DMS79 treated with DMSO at 0.1 percent for 48 hours (cell line): ENCODE measurements around the gene DACT3.

Experiments used
- DNase-seq: peaks from one replicate; lab custom pipeline; 2025; lab: John Stamatoyannopoulos, UW

Gene DACT3, protein sequence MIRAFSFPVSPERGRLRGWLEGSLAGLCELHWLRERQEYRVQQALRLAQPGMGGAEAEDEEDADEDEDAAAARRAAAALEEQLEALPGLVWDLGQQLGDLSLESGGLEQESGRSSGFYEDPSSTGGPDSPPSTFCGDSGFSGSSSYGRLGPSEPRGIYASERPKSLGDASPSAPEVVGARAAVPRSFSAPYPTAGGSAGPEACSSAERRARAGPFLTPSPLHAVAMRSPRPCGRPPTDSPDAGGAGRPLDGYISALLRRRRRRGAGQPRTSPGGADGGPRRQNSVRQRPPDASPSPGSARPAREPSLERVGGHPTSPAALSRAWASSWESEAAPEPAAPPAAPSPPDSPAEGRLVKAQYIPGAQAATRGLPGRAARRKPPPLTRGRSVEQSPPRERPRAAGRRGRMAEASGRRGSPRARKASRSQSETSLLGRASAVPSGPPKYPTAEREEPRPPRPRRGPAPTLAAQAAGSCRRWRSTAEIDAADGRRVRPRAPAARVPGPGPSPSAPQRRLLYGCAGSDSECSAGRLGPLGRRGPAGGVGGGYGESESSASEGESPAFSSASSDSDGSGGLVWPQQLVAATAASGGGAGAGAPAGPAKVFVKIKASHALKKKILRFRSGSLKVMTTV

DNA sequence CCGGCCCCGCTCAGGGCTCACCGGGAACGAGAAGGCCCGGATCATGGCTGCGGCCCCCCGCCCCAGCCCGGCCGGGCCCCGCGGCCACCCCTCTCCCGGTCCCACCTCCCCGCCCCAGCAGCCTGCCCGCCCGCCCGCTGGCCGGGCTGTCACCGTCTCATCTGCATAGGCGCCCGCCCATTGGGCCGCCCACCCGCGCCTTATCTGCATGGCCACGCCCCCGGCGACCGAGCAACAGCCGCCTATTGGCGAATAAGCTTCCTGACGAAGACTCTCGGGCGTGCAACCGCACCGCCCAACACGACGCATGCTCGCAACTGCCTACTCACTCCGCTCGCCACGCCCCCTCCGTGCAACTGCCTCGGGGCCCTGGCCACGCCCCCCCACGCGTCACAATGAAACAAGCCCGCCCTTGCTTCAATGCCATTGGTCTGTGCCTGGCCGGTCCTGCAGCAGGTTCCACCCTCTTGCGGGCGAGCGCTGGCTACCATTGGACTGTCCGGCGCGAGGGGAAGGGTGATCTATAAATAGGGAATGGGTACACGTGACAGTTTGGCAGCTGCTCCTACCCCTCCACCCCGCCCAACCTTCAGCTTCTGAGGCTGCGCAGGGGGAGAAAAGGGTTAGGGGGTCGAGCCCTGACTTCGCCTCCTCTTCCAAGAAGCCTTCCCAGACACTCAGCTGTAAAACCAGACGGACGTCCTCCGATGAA lies at the start of gene DACT3:
TSS of gene DACT3 (minus strand) at position 163 of the 712 bp plus-strand sequence. CDS start at position 45, 118 bp downstream.
- DNase-seq = peak; percentile 99

DNA sequence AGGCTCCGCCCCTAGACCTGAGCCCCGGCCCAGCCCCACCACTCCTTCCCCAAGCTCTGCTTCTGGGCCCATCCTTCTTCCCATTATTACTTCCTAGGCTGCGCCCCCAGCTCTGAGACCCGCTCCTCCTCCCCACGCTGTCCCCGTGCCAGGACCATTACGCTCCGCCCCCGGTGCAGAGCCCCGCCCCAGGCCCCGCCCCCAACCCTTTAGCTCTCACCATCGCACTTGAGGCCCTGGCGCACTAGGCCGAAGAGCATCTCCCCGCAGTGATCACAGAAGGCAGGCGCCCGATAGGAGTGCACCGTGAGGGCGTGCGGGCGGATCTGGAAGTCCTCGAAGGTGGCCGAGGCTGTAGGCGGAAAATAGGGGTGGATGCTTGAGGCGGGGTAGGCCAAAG lies 49.7 kb upstream of the DACT3 start:
- DNase-seq = no peak

DNA sequence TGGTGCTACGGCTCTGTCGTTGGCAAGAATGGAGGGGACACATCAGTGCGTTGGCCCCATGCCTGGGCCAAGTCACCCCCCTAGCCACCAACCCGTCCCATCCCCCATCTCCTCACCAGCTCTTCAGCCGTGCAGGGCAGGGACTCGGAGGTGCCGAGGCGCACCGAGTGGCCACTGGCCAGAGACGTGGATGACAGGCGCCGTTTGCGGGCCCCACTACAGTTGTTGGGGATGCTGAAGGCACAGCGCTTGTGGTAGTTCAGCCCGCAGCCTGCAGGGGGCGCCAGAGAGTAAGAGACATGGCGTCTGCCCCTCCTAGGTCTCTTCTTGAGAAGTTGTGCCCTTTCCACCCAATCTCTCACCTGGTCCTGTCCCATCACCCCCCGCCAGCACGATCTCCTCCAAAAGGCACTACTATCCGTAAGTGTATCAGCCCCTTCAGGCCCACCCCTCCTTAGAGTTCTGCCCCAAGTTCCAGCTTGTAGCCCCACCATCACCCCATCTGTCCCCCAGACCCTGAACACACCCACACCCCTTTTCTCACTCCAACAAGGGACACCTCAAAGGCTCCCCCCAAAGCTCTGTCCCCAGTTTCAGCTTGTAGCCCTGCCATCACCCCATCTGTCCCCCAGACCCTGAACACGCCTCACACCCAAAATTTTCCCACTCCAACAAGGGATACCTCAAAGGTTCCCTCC lies 43.5 kb upstream of the DACT3 start:
- DNase-seq = no peak

DNA sequence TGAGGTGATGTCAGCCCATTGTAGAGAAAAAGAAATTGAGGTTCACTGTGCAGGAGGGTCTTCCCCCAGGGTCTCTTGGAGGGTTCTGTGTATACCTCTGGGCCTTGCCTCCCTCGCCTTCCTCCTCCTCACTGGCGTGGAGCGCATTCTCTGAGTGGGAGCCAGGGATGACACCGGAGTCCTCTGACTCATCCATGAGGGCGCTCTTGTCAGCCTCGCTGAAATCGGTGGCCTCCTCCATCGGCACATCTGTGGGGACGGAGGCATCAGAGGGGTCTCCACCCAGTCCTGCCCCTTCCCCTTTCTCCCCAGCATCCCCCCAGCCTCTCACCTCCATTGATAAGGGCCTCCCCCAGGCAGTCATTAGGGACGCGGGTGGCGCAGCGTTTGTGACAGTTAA lies 39.7 kb upstream of the DACT3 start:
- no peak for DNase-seq

DNA sequence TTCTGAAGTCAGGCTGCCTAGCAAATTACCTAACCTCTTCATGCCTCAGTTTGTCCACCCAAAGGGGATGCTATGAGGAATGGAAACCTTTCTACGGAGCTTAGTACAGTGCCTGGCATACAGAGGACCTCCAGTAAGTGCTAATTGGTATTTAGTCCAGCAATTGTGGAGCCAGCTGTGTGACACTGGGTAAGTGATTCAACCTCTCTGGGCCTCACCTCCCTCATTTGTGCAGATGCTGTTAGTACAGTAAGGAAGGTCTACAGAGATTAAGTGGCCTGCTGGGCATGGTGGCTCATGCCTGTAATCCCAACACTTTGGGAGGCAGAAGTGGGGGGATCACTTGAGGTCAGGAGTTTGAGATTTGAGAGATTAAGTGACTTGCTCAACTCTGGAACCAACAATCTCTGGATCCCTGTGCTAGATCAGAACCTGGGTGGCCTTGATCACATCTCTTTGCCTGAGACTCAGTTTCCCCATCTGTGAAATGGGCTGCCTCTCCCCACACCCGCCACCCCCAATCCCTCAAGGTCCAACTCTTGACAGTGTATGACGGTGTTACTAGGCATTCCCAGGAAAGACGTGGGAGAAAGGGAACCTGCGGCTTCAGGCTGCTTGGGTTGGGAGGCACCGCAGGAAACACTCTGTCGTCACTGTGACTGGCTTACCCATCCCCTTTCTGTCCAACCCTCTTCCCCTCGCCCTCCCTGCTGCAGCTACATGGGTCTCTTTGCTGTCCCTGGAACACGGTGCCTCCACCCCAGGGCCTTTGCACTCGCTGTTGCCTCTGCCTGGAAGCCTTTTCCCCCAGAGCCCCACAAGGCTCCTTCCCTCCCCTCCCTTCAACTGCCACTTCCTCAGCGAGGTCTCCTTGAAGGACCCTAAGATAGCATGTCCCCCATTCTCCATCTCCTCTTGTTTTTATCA lies 37.7 kb upstream of the DACT3 start:
- DNase-seq = no peak

DNA sequence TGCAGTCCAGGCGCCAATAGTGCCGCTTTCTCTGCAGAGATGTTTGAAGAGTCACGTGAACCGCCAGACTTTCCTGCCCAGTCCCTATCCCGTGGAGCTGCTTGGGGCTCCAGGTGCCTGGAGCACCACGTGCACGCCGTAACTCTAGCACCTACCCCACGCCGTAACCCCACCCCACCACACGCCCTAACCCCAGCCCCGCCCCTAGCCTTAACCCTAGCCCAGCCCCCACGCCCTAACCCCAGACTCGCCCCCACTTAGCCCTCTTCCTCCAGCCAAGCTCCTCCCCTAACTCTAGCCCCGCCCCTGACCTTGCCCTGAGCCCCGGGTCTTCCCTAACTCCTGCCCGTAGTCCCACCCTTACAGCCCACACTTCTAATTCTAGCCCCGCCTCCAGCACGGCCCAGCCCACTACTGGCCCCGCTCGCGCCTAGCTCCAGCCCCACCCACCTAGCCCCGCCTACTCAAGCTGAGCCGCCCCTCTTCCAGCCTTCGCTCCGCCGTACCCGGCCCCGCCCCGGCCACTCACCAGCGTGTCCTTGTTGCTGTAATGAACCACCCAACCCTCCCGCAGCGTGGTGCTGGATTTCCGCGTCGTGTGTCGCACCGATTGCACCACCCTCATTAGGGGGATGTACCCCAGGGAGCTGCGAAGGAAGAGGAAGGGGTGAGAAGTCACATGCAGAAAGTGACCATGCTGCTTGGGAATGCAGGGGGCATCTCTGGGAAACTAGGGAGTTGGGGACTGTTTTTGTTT lies 36.4 kb upstream of the DACT3 start:
- no peak for DNase-seq

DNA sequence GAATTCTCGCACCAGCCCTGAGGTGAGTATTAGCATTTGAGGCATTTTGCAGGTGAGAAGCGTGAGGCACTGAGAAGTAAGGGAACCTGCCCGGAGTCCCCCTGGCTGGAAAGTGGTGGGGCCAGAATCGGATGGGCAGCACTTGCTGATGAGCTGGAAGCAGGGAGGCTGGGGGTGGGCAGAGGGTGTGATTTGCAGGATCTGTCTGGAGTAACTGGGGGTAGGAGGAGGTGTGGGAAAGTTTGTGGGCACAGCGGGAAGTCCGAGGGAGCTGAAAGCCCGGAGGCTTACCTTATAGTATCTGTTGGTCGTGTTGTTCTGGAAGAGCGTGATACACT lies 35.9 kb upstream of the DACT3 start:
- DNase-seq = no peak

DNA sequence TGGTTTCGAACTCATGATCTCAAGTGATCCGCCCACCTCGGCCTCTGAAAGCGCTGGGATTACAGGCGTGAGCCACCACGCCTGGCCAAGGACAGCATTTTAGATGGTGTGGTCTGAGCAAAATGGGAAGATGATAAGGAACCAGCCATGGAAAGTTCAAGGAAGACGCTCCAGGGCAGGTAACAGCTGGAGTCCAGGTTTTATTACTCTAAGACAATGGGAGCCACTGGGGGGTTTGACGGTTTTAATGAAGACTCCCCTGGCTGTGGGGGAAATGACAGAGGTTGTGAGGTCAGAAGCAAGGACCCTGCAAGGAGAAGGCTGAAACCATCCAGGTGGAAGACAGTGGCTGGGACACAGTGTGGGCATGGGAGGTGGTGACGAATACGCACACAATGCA lies 35.1 kb upstream of the DACT3 start:
- DNase-seq = no peak

DNA sequence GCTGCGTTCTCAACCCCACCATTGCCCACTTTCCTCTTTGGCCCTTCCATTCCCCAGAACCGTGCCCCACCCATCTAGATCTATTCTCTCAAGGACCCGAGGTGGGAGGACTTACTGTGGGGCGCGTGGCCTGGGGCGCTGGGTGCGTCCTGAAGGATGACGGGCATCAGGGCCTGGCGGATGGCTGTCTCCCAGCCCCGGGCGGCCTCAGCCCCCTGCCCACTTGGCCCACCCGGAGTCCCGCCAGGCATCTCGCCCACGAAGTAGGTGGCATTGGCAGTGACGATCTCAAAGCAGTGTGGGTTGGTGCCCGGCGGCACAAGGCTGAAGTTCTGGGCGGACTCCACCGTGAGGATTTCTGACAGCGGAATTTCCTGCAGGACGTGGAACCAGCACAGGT lies 32.8 kb upstream of the DACT3 start:
- no peak for DNase-seq

DNA sequence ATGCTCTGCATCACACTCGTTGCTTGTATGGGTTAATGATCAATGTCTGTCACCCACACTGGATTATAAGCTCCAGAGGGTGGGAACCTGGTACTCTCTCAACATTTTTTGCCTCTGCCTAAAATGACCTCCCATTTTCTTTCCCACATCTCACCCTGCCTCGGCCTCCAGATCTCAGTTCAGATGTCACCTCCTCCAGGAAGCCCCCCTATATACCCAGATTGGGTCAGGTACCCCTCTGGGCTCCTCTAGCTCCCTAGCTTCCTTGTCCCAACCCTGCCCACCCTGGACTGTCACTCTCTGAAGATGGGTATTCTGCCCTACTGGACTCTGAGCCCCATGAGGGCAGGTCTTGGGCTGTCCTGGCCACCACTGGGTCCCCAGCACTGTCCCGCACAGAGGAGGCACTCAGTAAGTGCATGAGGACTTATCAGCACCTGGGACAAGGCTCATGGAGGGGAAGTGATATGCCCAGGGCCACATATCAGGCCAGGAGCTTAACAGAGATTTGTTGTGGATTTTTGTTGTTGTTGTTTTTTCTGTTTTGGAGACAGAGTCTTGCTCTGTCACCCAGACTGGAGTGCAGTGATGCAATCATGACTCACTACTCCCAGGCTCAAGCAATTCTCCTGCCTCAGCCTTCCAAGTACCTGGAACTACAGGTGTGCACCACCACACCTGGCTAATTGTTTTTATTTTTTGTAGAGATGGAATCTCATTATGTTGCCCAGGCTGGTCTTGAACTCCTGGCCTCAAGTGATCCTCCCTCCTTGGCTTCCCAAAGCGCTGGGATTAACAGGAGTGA lies 32.1 kb upstream of the DACT3 start:
- DNase-seq = no peak

DNA sequence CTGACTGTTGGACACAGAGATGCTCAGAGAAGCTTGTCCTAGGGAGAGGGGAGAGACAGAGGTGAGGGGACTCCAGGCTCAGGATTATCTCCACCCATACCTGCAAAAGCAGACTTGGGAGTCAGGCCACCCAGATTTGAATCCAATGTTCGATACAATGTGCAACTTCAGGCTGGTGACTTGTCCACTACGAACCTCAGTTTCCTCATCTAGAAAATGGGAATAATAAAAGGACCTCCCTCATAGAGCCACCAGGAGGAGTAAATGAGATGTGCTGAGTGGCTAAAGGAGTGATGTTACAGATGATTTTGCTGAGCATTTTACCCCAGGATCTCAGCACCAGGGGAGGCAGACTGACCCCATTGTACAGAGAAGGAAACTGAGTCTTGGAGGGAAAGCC lies 31.0 kb upstream of the DACT3 start:
- no peak for DNase-seq

DNA sequence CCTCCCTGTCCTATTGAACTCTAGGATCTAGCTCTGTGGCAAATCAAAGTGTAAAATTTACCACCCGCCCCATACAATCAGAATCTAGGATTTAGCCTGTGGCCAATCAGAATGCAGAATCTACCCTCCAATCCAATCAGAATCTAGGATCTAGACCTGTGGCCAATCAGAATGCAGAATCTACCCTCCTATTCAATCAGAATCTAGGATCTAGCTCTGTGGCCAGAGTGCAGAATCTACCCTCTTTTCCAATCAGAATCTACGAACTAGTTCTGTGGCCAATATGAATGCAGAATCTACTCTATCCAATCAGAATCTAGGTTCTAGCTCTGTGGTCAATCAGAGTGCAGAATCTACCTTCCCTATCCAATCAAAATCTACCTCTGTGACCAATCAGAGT lies 30.1 kb upstream of the DACT3 start:
- no peak for DNase-seq

DNA sequence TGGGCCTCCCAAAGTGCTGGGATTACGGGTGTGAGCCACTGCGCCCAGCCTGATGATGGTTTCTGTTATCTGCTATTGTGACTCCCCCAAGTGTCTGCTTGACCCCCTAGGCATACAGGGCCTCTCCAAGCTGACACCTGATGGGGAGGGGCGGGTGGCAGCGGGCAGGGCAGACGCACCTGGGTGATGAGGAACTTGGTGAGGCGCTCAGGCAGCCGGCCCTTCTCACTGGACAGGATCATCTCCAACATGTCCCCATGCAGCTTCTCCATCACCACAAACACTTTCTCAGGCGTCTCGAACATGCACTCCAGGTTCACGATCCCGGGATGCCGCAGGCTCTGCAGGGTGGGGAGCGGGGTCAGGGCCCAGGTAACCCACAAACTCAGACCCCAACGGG lies 28.4 kb upstream of the DACT3 start:
- DNase-seq = no peak

DNA sequence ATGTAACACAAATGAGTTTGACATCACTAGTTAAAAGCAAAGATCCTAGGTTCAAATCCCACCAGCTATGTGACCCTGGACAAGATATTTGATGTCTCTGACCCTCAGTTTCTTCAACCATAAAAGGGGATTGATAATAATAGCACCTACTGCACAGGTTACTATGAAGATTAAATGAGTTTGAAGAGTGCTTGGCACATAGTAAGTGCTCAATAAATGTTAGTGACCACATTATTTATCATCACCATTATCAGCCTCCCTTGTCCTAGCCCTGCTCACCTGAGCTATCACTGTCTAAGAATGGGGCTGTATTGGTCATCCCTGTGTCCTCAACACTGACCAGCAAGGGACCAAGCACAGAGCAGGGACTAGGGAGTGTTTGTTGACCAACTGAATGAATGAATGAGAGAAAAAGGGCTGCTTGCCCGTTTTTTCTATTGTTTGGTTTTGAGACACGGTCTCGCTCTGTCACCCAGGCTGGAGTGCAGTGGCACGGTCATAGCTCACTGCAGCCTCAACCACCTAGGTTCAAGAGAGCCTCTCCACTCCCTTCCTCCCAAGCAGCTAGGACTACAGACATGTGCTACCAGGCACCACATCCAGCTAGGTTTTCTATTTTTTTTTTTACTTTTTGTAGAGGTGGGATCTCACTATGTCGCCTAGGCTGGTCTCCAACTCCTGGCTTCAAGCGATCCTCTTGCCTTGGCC lies 26.6 kb upstream of the DACT3 start:
- no peak for DNase-seq

DNA sequence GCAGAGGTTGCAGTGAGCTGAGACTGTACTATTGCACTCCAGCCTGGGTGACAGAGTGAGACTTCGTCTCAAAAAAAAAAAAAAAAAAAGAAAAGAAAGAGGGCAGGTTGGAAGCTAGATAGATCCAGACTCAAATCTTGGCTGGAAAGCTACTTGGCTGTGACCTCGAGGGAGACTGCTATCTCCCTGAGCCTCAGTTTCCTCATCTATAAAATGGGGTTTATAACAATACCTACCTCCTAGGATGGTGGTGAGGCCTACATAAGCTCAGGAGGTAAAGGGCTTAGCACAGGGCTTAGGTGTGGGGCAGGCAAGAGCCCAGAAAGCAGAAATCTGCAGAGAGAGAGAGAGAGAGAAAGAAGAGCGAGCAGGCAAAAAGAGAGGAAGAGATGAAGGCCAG lies 24.2 kb upstream of the DACT3 start:
- DNase-seq = no peak

DNA sequence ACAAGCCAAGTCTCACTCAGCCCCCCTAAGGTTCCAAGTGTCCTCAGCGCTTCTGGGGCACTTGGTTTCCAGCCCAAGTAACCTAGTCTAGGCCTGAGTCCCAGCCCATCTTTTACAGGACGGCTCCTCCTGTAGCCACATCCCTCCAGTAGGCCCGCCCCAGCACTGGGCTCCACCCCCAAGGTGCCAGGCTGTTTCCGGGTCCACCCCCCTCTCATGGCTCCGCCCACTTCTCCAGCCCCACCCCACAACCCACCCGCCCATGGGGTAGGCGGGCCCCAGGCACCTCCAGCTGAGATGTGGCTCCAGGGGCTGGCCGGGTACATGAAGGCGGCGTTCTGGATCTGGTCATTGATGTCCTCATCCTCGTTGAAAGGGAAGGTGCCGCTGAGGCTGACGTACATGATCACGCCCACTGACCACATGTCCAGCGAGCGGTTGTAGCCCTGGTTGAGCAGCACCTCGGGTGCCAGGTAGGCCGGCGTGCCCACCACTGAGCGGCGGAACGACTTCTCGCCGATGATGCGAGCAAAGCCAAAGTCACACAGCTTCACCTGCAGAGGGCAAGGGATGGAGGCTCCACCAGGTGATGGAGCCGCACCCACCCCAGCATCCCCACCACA lies 17.2 kb upstream of the DACT3 start:
- no peak for DNase-seq

DNA sequence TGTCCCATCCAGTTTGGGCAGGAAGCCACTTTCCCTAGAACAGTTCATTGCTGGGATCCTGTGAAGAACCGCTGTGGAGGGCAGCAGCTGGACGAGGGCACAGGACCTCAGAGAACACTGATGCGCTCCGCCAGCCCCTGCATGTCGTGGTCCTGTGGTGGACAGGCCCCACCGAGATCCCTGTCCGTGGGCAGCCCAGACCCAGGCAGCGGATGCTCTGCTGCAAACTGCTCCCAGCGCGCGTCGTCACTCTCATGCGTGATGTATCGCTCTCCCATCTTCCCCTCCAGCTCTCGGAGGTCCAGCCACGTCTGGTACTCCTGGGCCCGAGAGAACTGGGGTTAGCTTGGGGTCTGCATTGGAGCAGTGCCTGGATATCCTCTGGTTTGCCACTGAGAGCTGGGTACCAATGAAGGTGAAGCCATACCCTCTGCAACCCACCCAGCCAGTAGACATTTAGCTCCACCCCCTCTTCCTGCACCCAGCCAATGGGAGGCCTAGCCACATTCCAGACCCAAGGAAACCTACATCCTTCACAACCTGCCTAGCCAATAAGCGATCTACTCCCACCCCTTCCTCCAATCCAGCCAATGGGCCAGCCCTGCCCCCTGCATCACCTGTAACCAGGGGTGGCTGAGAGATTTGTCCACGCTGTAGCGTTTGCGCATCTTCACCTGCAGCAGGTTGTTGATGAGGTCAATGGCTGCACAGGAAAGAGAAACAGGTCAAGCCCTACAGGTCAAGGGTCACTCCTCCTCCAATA lies 13.6 kb upstream of the DACT3 start:
- no peak for DNase-seq

DNA sequence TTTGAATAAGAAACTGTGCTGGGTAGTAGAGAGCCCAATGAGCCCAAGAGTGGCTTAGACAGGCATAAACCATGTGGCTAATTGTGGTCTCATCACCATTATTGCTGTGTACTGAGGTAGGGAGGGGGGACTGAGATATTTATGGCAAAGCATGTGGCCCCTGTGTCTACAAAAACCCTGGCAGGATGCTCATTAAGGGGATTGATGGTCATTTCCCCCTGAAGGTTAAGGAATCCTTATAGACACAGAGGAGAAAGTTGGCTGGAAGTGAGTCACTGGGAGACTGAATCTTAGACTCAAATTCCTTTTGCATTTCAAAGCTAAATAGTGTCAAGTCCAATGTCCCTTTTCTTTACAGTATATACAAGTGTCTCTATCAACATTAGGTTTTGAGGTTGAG lies 9.8 kb upstream of the DACT3 start:
- DNase-seq = no peak
